Suprapubic skin (tissue), 3 donors: ENCODE results near the gene EPOP.

ENCODE experiments used
- EP300 ChIP-seq: sonication (generic); formaldehyde crosslinking; IDR thresholded peaks from one replicate; pipeline ENCODE4 v1.6.1; 2017; ENCODE audit warnings: antibody characterized with exemption
- TF ChIP-seq, protein P1 (sequence below), 2 donors: fragments of 200-600 bp in 1 of 2; fragments of 450-650 bp in 1 of 2; sonication (generic) in 1 of 2; IDR thresholded peaks; one replicate each; pipeline ENCODE4 v1.5.1; 2016 to 2019; ENCODE audit warnings: antibody characterized with exemption in 2 of 2, mild to moderate bottlenecking in 1 of 2, moderate library complexity in 1 of 2

DNA sequence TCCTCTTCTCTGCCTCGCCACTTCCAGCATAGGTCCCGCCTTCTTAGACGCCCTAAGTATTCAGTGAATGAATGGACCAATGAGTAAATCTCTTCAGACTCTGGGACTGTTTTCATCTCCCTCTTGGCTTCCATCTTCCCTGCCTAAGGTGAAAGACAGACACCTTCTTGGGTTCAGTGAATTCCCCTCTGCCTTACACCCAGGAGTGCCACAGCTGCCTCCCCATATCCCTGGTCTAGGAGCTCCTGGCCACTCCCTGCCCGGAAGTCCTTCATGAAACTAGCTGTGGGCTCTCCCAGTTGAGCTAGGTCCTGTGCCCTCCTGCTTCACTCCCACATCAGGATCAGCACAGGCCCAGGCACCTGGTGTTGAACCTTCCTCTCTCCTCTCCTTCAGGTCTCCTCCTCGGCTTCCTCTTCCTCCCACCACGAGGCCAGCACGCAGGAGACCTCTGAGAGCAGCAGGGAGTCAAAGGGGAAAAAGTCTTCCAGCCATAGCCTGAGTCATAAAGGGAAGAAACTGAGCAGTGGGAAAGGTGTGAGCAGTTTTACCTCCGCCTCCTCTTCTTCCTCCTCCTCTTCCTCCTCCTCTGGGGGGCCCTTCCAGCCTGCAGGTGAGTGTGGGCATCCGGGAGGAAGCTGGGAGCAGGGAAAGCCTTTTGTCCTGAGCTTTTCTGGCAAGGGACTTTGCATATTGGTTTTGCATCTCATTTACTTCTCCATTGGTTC, 40.6 kb upstream of the EPOP start:
- TF ChIP-seq, protein P1, sequence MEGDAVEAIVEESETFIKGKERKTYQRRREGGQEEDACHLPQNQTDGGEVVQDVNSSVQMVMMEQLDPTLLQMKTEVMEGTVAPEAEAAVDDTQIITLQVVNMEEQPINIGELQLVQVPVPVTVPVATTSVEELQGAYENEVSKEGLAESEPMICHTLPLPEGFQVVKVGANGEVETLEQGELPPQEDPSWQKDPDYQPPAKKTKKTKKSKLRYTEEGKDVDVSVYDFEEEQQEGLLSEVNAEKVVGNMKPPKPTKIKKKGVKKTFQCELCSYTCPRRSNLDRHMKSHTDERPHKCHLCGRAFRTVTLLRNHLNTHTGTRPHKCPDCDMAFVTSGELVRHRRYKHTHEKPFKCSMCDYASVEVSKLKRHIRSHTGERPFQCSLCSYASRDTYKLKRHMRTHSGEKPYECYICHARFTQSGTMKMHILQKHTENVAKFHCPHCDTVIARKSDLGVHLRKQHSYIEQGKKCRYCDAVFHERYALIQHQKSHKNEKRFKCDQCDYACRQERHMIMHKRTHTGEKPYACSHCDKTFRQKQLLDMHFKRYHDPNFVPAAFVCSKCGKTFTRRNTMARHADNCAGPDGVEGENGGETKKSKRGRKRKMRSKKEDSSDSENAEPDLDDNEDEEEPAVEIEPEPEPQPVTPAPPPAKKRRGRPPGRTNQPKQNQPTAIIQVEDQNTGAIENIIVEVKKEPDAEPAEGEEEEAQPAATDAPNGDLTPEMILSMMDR (IDR thresholded peaks at IDR 0.05), result no peak
- TF ChIP-seq EP300, result no peak
